Amniotic epithelial cell (primary cell): ENCODE data around the gene AK9.
A peak's percentile ranks its signal among the peaks of the same experiment; 100 is the strongest.

ENCODE experiments used
- DNase-seq: peaks from one replicate; pipeline ENCODE4 v3.0.0-alpha.2; 2010; ENCODE audit warnings: low read depth

Gene AK9

GRCh38 chr6:109456710-109457561 is 234.1 kb downstream of the AK9 start:
- DNase-seq: no peak

- no peak for DNase-seq
Measured at GRCh38 chr6:109456111-109456583, 234.9 kb downstream of the AK9 start.

- peak; percentile 21 for DNase-seq
Measured at GRCh38 chr6:109455437-109456110, 235.4 kb downstream of the AK9 start, which contains the start of gene MICAL1. TSS of gene MICAL1 (minus strand) at chr6:109455772. CDS start at chr6:109454196, 1,576 bp downstream.

- no peak for DNase-seq
Measured at GRCh38 chr6:109454496-109455436, 236.2 kb downstream of the AK9 start.

- DNase-seq: no peak
Measured at GRCh38 chr6:109453594-109454495, 237.2 kb downstream of the AK9 start.

- DNase-seq: no peak
Measured at GRCh38 chr6:109453156-109453555, 237.8 kb downstream of the AK9 start.

- DNase-seq: no peak
Measured at GRCh38 chr6:109452181-109452580, 238.8 kb downstream of the AK9 start.

GRCh38 chr6:109451376-109451775 is 239.6 kb downstream of the AK9 start:
- DNase-seq: no peak

GRCh38 chr6:109450801-109451200 is 240.2 kb downstream of the AK9 start:
- DNase-seq: no peak

GRCh38 chr6:109449795-109450673 is 241.0 kb downstream of the AK9 start:
- no peak for DNase-seq

GRCh38 chr6:109449064-109449794 is 241.8 kb downstream of the AK9 start:
- no peak for DNase-seq

GRCh38 chr6:109448615-109449014 is 242.4 kb downstream of the AK9 start:
- no peak for DNase-seq

- peak; percentile 20 for DNase-seq
Measured at GRCh38 chr6:109447878-109448555, 243.0 kb downstream of the AK9 start.

GRCh38 chr6:109447087-109447486 is 243.9 kb downstream of the AK9 start:
- no peak for DNase-seq

- DNase-seq: no peak
Measured at GRCh38 chr6:109446541-109446940, 244.5 kb downstream of the AK9 start.

- no peak for DNase-seq
Measured at GRCh38 chr6:109446072-109446471, 244.9 kb downstream of the AK9 start.

GRCh38 chr6:109445382-109445781 is 245.6 kb downstream of the AK9 start:
- no peak for DNase-seq

- no peak for DNase-seq
Measured at GRCh38 chr6:109443425-109443950, 247.5 kb downstream of the AK9 start.
